ENCODE results near the gene KLHL29.

The KLHL29 gene

GRCh38 chr2:23698721-23699579, 314.0 kb downstream of the KLHL29 start:
- POLR2A ChIA-PET (ENCODE audit: low non-redundant PET), result no interaction called here
- CTCF ChIA-PET, result interaction anchor here (0.5 kb wide), 1 partner anchor 10 kb away, joined by 3 read pairs; no protein-coding TSS in a partner anchor
- no peak for TF ChIP-seq CTCF (conservative IDR thresholded peaks at IDR 0.05; ENCODE audit: low read depth)
- DNase-seq (ENCODE audit: low spot score), result no peak
- no peak overlapping the region for H3K27ac ChIP-seq

DNA sequence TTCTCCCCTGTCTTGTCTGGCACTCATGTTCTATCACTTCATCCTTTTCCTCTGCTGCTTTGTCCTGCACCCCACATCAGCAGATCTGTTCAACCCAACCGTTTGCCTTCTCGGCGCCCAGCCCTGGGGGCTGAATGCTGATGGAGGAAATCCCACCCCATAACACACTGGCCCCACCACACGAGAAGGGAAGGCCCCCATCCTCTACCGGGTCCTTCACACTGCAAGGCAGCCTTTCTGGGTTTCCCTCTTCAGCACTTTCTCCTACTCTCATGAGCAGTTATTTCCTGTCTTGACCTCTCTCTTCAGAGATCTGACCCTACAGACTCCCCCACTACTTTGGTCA, 314.6 kb downstream of the KLHL29 start:
- TF ChIP-seq CTCF (conservative IDR thresholded peaks at IDR 0.05; ENCODE audit: low read depth), result no peak
- no peak overlapping the region for H3K27ac ChIP-seq
- ChIA-PET POLR2A (ENCODE audit: low non-redundant PET) (no interaction called here), CTCF (interaction anchor here (0.5 kb wide), 1 partner anchor 10 kb away, joined by 3 read pairs; no protein-coding TSS in a partner anchor)
- no peak for DNase-seq (ENCODE audit: low spot score)

DNA sequence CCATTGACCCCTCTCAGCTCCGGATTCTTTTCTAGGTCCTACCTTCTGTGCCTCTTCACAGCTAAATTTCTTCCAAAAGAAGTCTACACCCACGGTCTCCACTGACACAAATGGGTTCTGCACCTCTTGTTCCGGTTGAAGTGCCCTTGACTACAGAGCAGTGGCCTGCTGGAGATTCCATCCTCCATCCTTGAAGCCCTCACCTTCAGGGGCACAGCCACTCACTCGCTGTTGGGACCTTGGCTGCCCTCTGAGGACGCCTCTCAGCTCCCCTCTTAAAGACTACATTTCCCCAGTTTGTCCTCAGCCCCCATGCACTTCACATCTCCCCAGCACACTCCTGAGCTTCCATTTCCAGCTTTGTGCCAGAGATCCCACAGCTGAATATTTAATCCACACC, 315.6 kb downstream of the KLHL29 start:
- no peak overlapping the region for H3K27ac ChIP-seq
- DNase-seq (ENCODE audit: low spot score), result no peak
- CTCF ChIA-PET, result no interaction called here
- POLR2A ChIA-PET (ENCODE audit: low non-redundant PET), result no interaction called here
- no peak for TF ChIP-seq CTCF (conservative IDR thresholded peaks at IDR 0.05; ENCODE audit: low read depth)

DNA sequence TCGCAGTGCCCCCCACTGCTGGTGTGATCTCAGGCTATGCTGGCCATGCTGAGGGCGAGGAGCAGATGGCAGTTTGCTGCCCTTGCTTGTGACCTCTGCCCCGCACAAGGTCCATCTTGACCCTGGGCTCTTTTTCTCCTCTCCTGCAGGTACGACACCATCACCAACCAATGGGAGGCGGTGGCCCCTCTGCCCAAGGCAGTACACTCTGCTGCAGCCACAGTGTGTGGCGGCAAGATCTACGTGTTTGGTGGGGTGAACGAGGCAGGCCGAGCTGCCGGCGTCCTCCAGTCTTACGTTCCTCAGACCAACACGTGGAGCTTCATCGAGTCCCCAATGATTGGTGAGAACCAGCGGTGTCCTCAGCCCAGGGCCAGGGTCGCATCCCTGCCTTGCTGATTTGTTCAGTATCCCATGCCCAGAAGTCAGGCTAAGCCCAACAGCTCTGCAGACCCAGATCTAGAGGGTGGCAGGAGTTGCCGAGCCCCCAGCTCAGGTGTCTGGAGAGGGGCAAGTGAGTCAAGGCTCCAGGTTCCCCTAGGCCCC, 318.1 kb downstream of the KLHL29 start:
- ChIA-PET POLR2A (ENCODE audit: low non-redundant PET) (no interaction called here), CTCF (no interaction called here)
- H3K27ac ChIP-seq, result no peak overlapping the region
- no peak for DNase-seq (ENCODE audit: low spot score)
- no peak for TF ChIP-seq CTCF (conservative IDR thresholded peaks at IDR 0.05; ENCODE audit: low read depth)

DNA sequence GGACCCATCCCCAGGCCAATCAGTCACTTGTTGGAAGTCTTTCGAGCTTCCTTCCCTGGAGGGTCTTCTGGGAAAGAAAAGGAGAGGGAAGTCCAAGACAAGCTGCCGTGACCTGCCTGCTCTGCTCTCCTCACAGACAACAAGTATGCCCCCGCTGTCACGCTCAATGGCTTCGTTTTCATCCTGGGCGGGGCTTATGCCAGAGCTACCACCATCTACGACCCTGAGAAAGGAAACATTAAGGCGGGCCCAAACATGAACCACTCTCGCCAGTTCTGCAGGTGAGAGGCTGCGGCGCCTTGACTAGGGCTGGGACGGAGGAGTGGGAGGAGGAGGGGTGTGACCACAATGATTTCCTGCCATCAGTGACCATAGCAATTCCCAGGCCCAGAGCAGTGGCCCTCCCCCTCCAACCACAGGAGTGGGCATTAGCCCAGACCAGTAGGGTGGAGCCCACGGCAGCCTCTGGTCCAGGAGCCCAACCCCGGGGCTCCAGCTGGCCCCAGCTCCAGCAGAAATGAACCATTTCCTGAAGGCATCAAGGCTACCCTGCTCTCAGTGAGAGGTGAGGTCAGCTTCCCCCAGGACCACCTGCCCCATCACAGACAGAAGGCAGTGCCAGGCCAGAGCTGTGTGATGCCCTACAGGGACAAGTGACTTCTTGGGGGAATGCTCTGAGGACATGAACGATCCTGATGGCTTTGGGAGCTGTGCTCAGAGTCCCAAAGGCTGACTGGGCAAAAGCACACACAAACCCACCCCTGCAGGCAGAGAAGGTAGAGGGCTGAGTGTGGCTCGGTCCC, 318.8 kb downstream of the KLHL29 start:
- no peak for DNase-seq (ENCODE audit: low spot score)
- ChIA-PET POLR2A (ENCODE audit: low non-redundant PET) (no interaction called here), CTCF (no interaction called here)
- H3K27ac ChIP-seq, result no peak overlapping the region
- no peak for TF ChIP-seq CTCF (conservative IDR thresholded peaks at IDR 0.05; ENCODE audit: low read depth)

DNA sequence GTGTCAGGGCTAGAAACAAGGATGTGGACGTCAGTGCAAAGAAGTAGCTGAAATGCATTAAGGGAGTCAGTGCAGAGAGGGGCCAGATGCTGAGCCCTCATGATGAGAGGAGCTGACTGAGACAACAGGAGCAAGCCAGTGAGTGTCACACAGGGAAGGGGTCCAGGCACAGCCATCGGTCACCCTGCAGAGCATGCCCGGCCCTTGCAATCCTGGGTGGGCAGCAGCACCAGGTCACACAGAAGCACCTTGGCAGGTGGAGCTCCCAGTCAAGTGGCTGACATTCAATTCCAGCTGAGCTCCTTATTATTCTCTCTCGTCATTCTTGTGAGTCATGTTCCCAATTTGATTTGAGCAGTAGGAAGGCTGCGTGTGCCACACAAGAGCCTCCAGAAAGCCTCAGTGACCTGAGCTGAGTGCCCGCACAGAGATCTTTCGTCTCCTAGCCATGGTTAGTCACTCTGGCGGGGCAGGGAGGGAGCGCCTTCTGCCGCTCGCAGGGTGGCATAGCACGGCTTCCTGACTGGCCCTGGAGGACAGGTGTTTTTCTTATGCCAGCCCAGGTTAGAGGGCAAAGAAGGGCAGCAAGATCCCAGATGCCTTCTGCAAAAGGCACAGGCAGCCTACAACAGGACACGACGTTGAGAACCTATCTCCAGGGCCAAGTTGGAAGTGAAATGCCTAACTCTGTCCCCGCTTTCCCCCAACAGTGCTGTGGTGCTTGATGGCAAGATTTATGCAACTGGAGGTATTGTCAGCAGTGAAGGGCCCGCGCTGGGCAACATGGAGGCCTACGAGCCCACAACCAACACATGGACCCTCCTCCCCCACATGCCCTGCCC, 321.0 kb downstream of the KLHL29 start:
- TF ChIP-seq CTCF (conservative IDR thresholded peaks at IDR 0.05; ENCODE audit: low read depth), result no peak
- no peak overlapping the region for H3K27ac ChIP-seq
- ChIA-PET CTCF (interaction anchor here (0.7 to 0.9 kb wide), 2 partner anchors 28 to 988 kb away, joined by 5 to 7 read pairs; no protein-coding TSS in a partner anchor), POLR2A (ENCODE audit: low non-redundant PET) (no interaction called here)
- no peak for DNase-seq (ENCODE audit: low spot score)

All from RWPE1 (cell line).